ENCODE data around the gene DSG3. TPM values are rescaled to one million over a fixed set of nuclear protein-coding genes. Genes with fewer than 3 reads are reported as not detected.

The DSG3 gene
- polyA plus RNA-seq, 1 donor (not counting 4 experiments of a cell fraction or from before 2014, with no cell fraction given) = 259 TPM

GRCh38 chr18:31497836-31498573, 50.5 kb downstream of the DSG3 start, which contains the start of gene DSG2:
Gene DSG2, plus strand, starts transcription at chr18:31498177. Its CDS starts 75 bp downstream, at chr18:31498252.
- Histone ChIP-seq H2AFZ (ENCODE audit: control insufficient read depth, low read length) (peak within 1 kb of the TSS; percentile 62), H3K9ac (ENCODE audit: control insufficient read depth, extremely low read depth, insufficient read depth, low read length) (peak within 1 kb of the TSS; percentile 98), H3K36me3 (ENCODE audit: control insufficient read depth in 2 of 2, extremely low read depth in 1 of 2, insufficient read depth in 2 of 2, low read length in 2 of 2) (peaks cover 0 to 9% of the 10 kb centered on the region in 2 experiments)

GRCh38 chr18:31498574-31499524, 51.3 kb downstream of the DSG3 start:
- peak overlapping the region; percentile 98 for H3K9ac ChIP-seq (ENCODE audit: control insufficient read depth, extremely low read depth, insufficient read depth, low read length)
- H3K27me3 ChIP-seq (ENCODE audit: control insufficient read depth, extremely low read depth, insufficient read depth, low read length) = no peaks in the 10 kb centered on the region
- dilution Hi-C loops (cut with MboI; ENCODE audit: extremely low pct_ligation_motif_present, low sequenced_read_pairs) = no loop called here
- no peaks in the 10 kb centered on the region for H3K9me1 ChIP-seq (ENCODE audit: control insufficient read depth, extremely low read depth, insufficient read depth, low read length)
- peaks cover 0 to 9% of the 10 kb centered on the region in 2 experiments for H3K36me3 ChIP-seq (ENCODE audit: control insufficient read depth in 2 of 2, extremely low read depth in 1 of 2, insufficient read depth in 2 of 2, low read length in 2 of 2)
- peak overlapping the region; percentile 62 for H2AFZ ChIP-seq (ENCODE audit: control insufficient read depth, low read length)
- peak overlapping the region; percentile 90 for H3K4me2 ChIP-seq (ENCODE audit: control insufficient read depth, extremely low read depth, insufficient read depth, low read depth, low read length)
- H4K20me1 ChIP-seq (ENCODE audit: control insufficient read depth, extremely low read depth, insufficient read depth, low read length) = no peaks in the 10 kb centered on the region
- peak overlapping the region; percentile 76 to 98 (median 93) for H3K4me3 ChIP-seq (ENCODE audit: control insufficient read depth in 2 of 3, extremely low read depth in 1 of 3, insufficient read depth in 2 of 3, low read depth in 1 of 3, low read length in 3 of 3)
- DNase-seq (ENCODE audit: low read depth, low spot score) (no peak), FAIRE-seq (peak; percentile 51)
- TF ChIP-seq CTCF (optimal IDR thresholded peaks at IDR 0.05 in 1 of 3, IDR thresholded peaks at IDR 0.05 in 1 of 3, conservative IDR thresholded peaks at IDR 0.05 in 1 of 3; ENCODE audit: extremely low read depth in 1 of 3, insufficient read depth in 2 of 3, low read length in 3 of 3) (no peak), EZH2 (IDR thresholded peaks at IDR 0.05; ENCODE audit: low read length) (no peak)
- peaks cover 48% of the 10 kb centered on the region for H3K79me2 ChIP-seq (ENCODE audit: control insufficient read depth, insufficient read depth, low read length)
- H3K9me3 ChIP-seq (ENCODE audit: control insufficient read depth, low read depth, low read length) = no peaks in the 10 kb centered on the region
- peak overlapping the region; percentile 89 for H3K27ac ChIP-seq (ENCODE audit: control insufficient read depth, insufficient read depth, low read length)
- H3K4me1 ChIP-seq (ENCODE audit: control insufficient read depth, extremely low read depth, insufficient read depth, low read length) = peaks cover 23% of the 10 kb centered on the region

More at GRCh38 chr18:31497836-31498573, 50.5 kb downstream of the DSG3 start, which contains the start of gene DSG2:
- peak within 1 kb of the TSS; percentile 89 for H3K27ac ChIP-seq (ENCODE audit: control insufficient read depth, insufficient read depth, low read length)
- H3K4me3 ChIP-seq (ENCODE audit: control insufficient read depth in 2 of 3, extremely low read depth in 1 of 3, insufficient read depth in 2 of 3, low read depth in 1 of 3, low read length in 3 of 3) = peak within 1 kb of the TSS; percentile 76 to 98 (median 93)
- FAIRE-seq = no peak
- H3K9me3 ChIP-seq (ENCODE audit: control insufficient read depth, low read depth, low read length) = no peaks in the 10 kb centered on the region
- H3K4me2 ChIP-seq (ENCODE audit: control insufficient read depth, extremely low read depth, insufficient read depth, low read depth, low read length) = peak within 1 kb of the TSS; percentile 90
- H4K20me1 ChIP-seq (ENCODE audit: control insufficient read depth, extremely low read depth, insufficient read depth, low read length) = no peaks in the 10 kb centered on the region
- H3K79me2 ChIP-seq (ENCODE audit: control insufficient read depth, insufficient read depth, low read length) = peaks cover 40% of the 10 kb centered on the region
- no peaks in the 10 kb centered on the region for H3K9me1 ChIP-seq (ENCODE audit: control insufficient read depth, extremely low read depth, insufficient read depth, low read length)
- no peak for DNase-seq (ENCODE audit: low read depth, low spot score)
- no peaks in the 10 kb centered on the region for H3K27me3 ChIP-seq (ENCODE audit: control insufficient read depth, extremely low read depth, insufficient read depth, low read length)
- TF ChIP-seq EZH2 (IDR thresholded peaks at IDR 0.05; ENCODE audit: low read length) = no peak
- no peak for TF ChIP-seq CTCF (optimal IDR thresholded peaks at IDR 0.05 in 1 of 3, IDR thresholded peaks at IDR 0.05 in 1 of 3, conservative IDR thresholded peaks at IDR 0.05 in 1 of 3; ENCODE audit: extremely low read depth in 1 of 3, insufficient read depth in 2 of 3, low read length in 3 of 3)
- dilution Hi-C loops (cut with MboI; ENCODE audit: extremely low pct_ligation_motif_present, low sequenced_read_pairs) = no loop called here
- peaks cover 23% of the 10 kb centered on the region for H3K4me1 ChIP-seq (ENCODE audit: control insufficient read depth, extremely low read depth, insufficient read depth, low read length)
